Measurements from ENCODE around the gene APOBEC3C.
"Not testable (repeated sequence)": the region's sequence is repeated elsewhere in the genome, so short reads cannot be mapped to it uniquely, and the experiment has no call there.

APOBEC3C gene

GRCh38 chr22:38981992-38982927 lies 31.8 kb upstream of the APOBEC3C start, which contains the start of gene APOBEC3B:
TSS of gene APOBEC3B (plus strand) at chr22:38982347. CDS start at chr22:38982454, 107 bp downstream.
- Histone ChIP-seq H3K27me3 (ENCODE audit: control insufficient read depth in 1 of 2, insufficient read depth in 2 of 2, low read length in 2 of 2) (no peaks in the 10 kb centered on the region), H3K4me1 (ENCODE audit: control insufficient read depth in 1 of 2, insufficient read depth in 2 of 2, low read length in 2 of 2) (peaks cover 11 to 28% of the 10 kb centered on the region in 2 donors), H3K36me3 (ENCODE audit: control insufficient read depth in 1 of 2, insufficient read depth in 2 of 2, low read length in 2 of 2) (no peaks in the 10 kb centered on the region), H3K27ac (ENCODE audit: low read depth, low read length) (peak within 1 kb of the TSS; percentile 43), H3K9me3 (ENCODE audit: control insufficient read depth in 1 of 2, low read length in 2 of 2) (no peaks in the 10 kb centered on the region), H3K9ac (ENCODE audit: low read depth in 1 of 2, low read length in 2 of 2) (peak within 1 kb of the TSS; percentile 43 to 48), H3K4me3 (ENCODE audit: low read depth in 1 of 2, low read length in 2 of 2) (peak within 1 kb of the TSS; percentile 60 to 61)

DNA sequence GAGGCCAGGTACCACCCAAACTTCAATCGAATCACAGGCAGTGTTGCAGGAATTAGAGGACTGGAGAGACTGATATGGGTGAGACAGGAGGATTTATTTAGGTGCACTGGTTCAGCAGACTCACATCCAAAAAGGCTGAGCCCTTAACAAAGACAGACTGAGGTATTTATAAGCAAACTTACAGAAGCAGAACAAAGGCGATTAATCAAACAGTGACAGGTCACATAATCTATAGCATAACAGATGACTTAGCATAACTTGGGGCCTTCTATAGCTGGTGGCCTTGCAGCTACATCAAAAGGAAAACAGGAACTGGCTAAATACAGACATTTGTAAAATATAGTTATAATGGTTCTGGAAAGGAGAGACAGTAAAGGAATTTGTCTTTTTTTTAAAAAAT lies 29.8 kb upstream of the APOBEC3C start:
- Histone ChIP-seq H3K4me1 (ENCODE audit: control insufficient read depth in 1 of 2, insufficient read depth in 2 of 2, low read length in 2 of 2) (peaks cover 11 to 28% of the 10 kb centered on the region in 2 donors), H3K9me3 (ENCODE audit: control insufficient read depth in 1 of 2, low read length in 2 of 2) (no peaks in the 10 kb centered on the region), H3K36me3 (ENCODE audit: control insufficient read depth in 1 of 2, insufficient read depth in 2 of 2, low read length in 2 of 2) (no peaks in the 10 kb centered on the region), H3K4me3 (ENCODE audit: low read depth in 1 of 2, low read length in 2 of 2) (no peak overlapping the region), H3K9ac (ENCODE audit: low read depth in 1 of 2, low read length in 2 of 2) (no peak overlapping the region), H3K27me3 (ENCODE audit: control insufficient read depth in 1 of 2, insufficient read depth in 2 of 2, low read length in 2 of 2) (no peaks in the 10 kb centered on the region), H3K27ac (ENCODE audit: low read depth, low read length) (no peak overlapping the region)

DNA sequence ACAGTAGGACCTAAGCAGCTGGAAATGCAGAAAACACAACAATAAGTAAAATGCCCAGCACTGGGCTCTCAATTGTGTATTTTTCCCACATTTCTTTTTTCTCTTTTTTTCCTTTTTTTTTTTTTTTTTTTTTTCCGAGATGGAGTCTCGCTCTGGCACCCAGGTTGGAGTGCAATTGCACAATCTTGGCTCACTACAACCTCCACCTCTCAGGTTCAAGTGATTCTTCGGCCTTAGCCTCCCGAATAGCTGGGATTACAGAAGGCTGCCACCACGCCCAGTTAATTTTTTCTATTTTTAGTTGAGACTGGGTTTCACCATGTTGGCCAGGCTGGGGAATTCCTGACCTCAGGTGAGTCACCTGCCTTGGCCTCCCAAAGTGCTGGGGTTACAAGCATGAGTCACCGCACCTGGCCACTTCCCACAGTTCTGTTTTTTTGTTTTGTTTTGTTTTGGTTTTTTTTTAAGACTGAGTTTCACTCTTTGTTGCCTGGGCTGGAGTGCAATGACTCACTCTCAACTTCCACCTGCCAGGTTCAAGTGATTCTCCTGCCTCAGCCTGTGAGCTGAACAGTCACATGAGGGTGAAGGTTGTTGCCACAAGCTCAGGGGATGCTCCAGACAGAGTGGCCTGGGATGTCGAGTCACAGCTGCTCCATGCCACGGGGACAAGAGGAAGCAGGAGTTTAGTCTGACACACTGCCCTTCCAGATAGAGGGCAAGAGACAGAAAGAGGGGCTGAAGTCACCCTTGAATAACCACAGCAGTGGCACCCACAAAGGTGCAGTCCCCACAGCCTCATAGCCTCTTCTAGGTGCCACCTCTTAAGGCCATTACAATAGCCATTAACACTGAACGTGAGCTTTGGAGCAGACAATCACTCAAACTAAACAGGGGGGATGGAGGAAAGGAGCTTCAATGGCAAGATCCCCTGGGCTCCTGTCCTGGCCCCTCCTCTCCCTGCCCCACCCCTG lies 29.0 kb upstream of the APOBEC3C start:
- peaks cover 11 to 28% of the 10 kb centered on the region in 2 donors for H3K4me1 ChIP-seq (ENCODE audit: control insufficient read depth in 1 of 2, insufficient read depth in 2 of 2, low read length in 2 of 2)
- not testable (repeated sequence) for H3K4me3 ChIP-seq (ENCODE audit: low read depth in 1 of 2, low read length in 2 of 2); H3K27me3 ChIP-seq (ENCODE audit: control insufficient read depth in 1 of 2, insufficient read depth in 2 of 2, low read length in 2 of 2); H3K27ac ChIP-seq (ENCODE audit: low read depth, low read length); H3K9me3 ChIP-seq (ENCODE audit: control insufficient read depth in 1 of 2, low read length in 2 of 2); H3K9ac ChIP-seq (ENCODE audit: low read depth in 1 of 2, low read length in 2 of 2); H3K36me3 ChIP-seq (ENCODE audit: control insufficient read depth in 1 of 2, insufficient read depth in 2 of 2, low read length in 2 of 2)

- no peak overlapping the region for H3K4me3 ChIP-seq (ENCODE audit: low read depth in 1 of 2, low read length in 2 of 2)
- no peak overlapping the region for H3K27ac ChIP-seq (ENCODE audit: low read depth, low read length)
These were observed 27.4 kb upstream of the APOBEC3C start for GRCh38 chr22:38986629-38987028.

DNA sequence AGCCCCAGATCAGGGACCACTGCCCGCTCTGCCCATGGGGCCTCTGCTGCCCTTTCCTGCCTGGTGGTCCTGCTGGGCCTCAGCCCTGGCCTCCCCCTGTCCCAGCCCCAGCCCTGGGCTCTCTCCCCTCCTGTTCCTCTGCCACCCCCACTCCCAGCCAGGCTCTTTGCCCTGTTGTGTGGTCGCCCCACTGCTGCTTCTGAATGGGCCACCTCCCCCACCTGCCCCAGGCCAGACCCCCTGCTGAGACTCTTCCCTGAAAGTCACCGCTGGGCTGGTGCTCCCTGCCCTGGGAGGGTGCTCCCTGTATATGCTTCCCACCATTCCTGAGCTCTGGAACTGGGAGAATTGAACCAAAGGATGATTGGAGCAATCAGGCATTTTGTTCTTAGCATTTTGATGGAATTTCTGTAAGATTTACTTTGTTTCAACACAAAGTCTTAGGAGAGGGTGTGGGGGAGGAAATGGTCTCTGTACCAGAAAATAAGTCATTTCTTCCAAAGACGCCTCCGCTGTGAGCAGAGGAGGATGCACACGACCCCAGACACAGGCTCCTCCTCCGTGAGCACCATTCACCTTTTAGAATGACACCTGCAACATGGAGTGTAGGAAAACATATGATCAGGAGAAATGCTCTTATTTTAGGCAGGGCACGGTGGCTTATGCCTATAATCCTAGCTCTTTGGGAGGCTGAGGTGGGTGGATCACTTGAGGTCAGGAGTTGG lies 26.7 kb upstream of the APOBEC3C start:
- H3K27me3 ChIP-seq (ENCODE audit: control insufficient read depth in 1 of 2, insufficient read depth in 2 of 2, low read length in 2 of 2): no peaks in the 10 kb centered on the region
- H3K27ac ChIP-seq (ENCODE audit: low read depth, low read length): no peak overlapping the region
- peaks cover 3 to 17% of the 10 kb centered on the region in 2 donors for H3K4me1 ChIP-seq (ENCODE audit: control insufficient read depth in 1 of 2, insufficient read depth in 2 of 2, low read length in 2 of 2)
- H3K9me3 ChIP-seq (ENCODE audit: control insufficient read depth in 1 of 2, low read length in 2 of 2): no peaks in the 10 kb centered on the region
- no peaks in the 10 kb centered on the region for H3K36me3 ChIP-seq (ENCODE audit: control insufficient read depth in 1 of 2, insufficient read depth in 2 of 2, low read length in 2 of 2)
- no peak overlapping the region for H3K4me3 ChIP-seq (ENCODE audit: low read depth in 1 of 2, low read length in 2 of 2)
- H3K9ac ChIP-seq (ENCODE audit: low read depth in 1 of 2, low read length in 2 of 2): no peak overlapping the region

More at GRCh38 chr22:38986629-38987028, 27.4 kb upstream of the APOBEC3C start:
- Histone ChIP-seq H3K9me3 (ENCODE audit: control insufficient read depth in 1 of 2, low read length in 2 of 2) (no peaks in the 10 kb centered on the region), H3K36me3 (ENCODE audit: control insufficient read depth in 1 of 2, insufficient read depth in 2 of 2, low read length in 2 of 2) (no peaks in the 10 kb centered on the region), H3K27me3 (ENCODE audit: control insufficient read depth in 1 of 2, insufficient read depth in 2 of 2, low read length in 2 of 2) (no peaks in the 10 kb centered on the region), H3K4me1 (ENCODE audit: control insufficient read depth in 1 of 2, insufficient read depth in 2 of 2, low read length in 2 of 2) (peaks cover 7 to 20% of the 10 kb centered on the region in 2 donors), H3K9ac (ENCODE audit: low read depth in 1 of 2, low read length in 2 of 2) (no peak overlapping the region)

- Histone ChIP-seq H3K27ac (ENCODE audit: low read depth, low read length) (no peak overlapping the region), H3K4me1 (ENCODE audit: control insufficient read depth in 1 of 2, insufficient read depth in 2 of 2, low read length in 2 of 2) (peaks cover 0 to 8% of the 10 kb centered on the region in 2 donors), H3K9me3 (ENCODE audit: control insufficient read depth in 1 of 2, low read length in 2 of 2) (no peaks in the 10 kb centered on the region), H3K9ac (ENCODE audit: low read depth in 1 of 2, low read length in 2 of 2) (no peak overlapping the region), H3K36me3 (ENCODE audit: control insufficient read depth in 1 of 2, insufficient read depth in 2 of 2, low read length in 2 of 2) (no peaks in the 10 kb centered on the region), H3K4me3 (ENCODE audit: low read depth in 1 of 2, low read length in 2 of 2) (no peak overlapping the region), H3K27me3 (ENCODE audit: control insufficient read depth in 1 of 2, insufficient read depth in 2 of 2, low read length in 2 of 2) (no peaks in the 10 kb centered on the region)
These were observed 24.6 kb upstream of the APOBEC3C start for GRCh38 chr22:38989466-38989865.

- H3K9ac ChIP-seq (ENCODE audit: low read depth in 1 of 2, low read length in 2 of 2); H3K27me3 ChIP-seq (ENCODE audit: control insufficient read depth in 1 of 2, insufficient read depth in 2 of 2, low read length in 2 of 2); H3K36me3 ChIP-seq (ENCODE audit: control insufficient read depth in 1 of 2, insufficient read depth in 2 of 2, low read length in 2 of 2); H3K4me1 ChIP-seq (ENCODE audit: control insufficient read depth in 1 of 2, insufficient read depth in 2 of 2, low read length in 2 of 2); H3K9me3 ChIP-seq (ENCODE audit: control insufficient read depth in 1 of 2, low read length in 2 of 2); H3K4me3 ChIP-seq (ENCODE audit: low read depth in 1 of 2, low read length in 2 of 2); H3K27ac ChIP-seq (ENCODE audit: low read depth, low read length): not testable (repeated sequence)
These were observed 21.1 kb upstream of the APOBEC3C start for GRCh38 chr22:38992871-38993371.

GRCh38 chr22:38996105-38996504 lies 18.0 kb upstream of the APOBEC3C start:
- Histone ChIP-seq H3K27ac (ENCODE audit: low read depth, low read length) (no peak overlapping the region), H3K9ac (ENCODE audit: low read depth in 1 of 2, low read length in 2 of 2) (no peak overlapping the region), H3K36me3 (ENCODE audit: control insufficient read depth in 1 of 2, insufficient read depth in 2 of 2, low read length in 2 of 2) (no peaks in the 10 kb centered on the region), H3K27me3 (ENCODE audit: control insufficient read depth in 1 of 2, insufficient read depth in 2 of 2, low read length in 2 of 2) (no peaks in the 10 kb centered on the region), H3K9me3 (ENCODE audit: control insufficient read depth in 1 of 2, low read length in 2 of 2) (no peaks in the 10 kb centered on the region), H3K4me1 (ENCODE audit: control insufficient read depth in 1 of 2, insufficient read depth in 2 of 2, low read length in 2 of 2) (no peaks in the 10 kb centered on the region), H3K4me3 (ENCODE audit: low read depth in 1 of 2, low read length in 2 of 2) (no peak overlapping the region)

- Histone ChIP-seq H3K4me3 (ENCODE audit: low read depth in 1 of 2, low read length in 2 of 2) (no peak overlapping the region), H3K36me3 (ENCODE audit: control insufficient read depth in 1 of 2, insufficient read depth in 2 of 2, low read length in 2 of 2) (no peaks in the 10 kb centered on the region), H3K9me3 (ENCODE audit: control insufficient read depth in 1 of 2, low read length in 2 of 2) (no peaks in the 10 kb centered on the region), H3K4me1 (ENCODE audit: control insufficient read depth in 1 of 2, insufficient read depth in 2 of 2, low read length in 2 of 2) (no peaks in the 10 kb centered on the region), H3K27me3 (ENCODE audit: control insufficient read depth in 1 of 2, insufficient read depth in 2 of 2, low read length in 2 of 2) (no peaks in the 10 kb centered on the region), H3K9ac (ENCODE audit: low read depth in 1 of 2, low read length in 2 of 2) (no peak overlapping the region), H3K27ac (ENCODE audit: low read depth, low read length) (no peak overlapping the region)
These were observed 16.5 kb upstream of the APOBEC3C start for GRCh38 chr22:38997518-38997917.
